Mesothelial cell of epicardium (in vitro differentiated cells): ENCODE data around the gene TBC1D10B. TPM values are rescaled to one million over a fixed set of nuclear protein-coding genes. Genes with fewer than 3 reads are reported as not detected.
A peak's percentile ranks its signal among the peaks of the same experiment; 100 is the strongest.
"Not testable (repeated sequence)": the region's sequence is repeated elsewhere in the genome, so short reads cannot be mapped to it uniquely, and the experiment has no call there.

Source experiments
- DNase-seq, 2 experiments: peaks; one replicate each; pipeline ENCODE4 v3.0.0; 2021; ENCODE audit warnings: low spot score in 2 of 2; ENCODE audit not compliant: unreplicated experiment in 2 of 2
- H3K27ac Mint-ChIP-seq: 2 replicates; pipeline ENCODE4 v1.8.0; 2021; ENCODE audit warnings: mixed read lengths
- H3K27me3 Mint-ChIP-seq: 2 replicates; pipeline ENCODE4 v1.8.0; 2021; ENCODE audit warnings: low read depth, mixed read lengths
- H3K36me3 Mint-ChIP-seq: 2 replicates; pipeline ENCODE4 v1.8.0; 2021; ENCODE audit warnings: mixed read lengths
- H3K4me1 Mint-ChIP-seq: 2 replicates; pipeline ENCODE4 v1.8.0; 2021; ENCODE audit warnings: mixed read lengths
- H3K4me3 Mint-ChIP-seq: 2 replicates; pipeline ENCODE4 v1.8.0; 2021; ENCODE audit warnings: mild to moderate bottlenecking, moderate library complexity, mixed read lengths
- H3K9me3 Mint-ChIP-seq: 2 replicates; pipeline ENCODE4 v1.8.0; 2021; ENCODE audit warnings: mixed read lengths
- total RNA-seq: library from RNA; stranded (reverse); gene quantifications from 3 replicates; pipeline ENCODE4 v1.2.1, GENCODE V29; 2021
- TF ChIP-seq, protein P1 (sequence below): fragments of 200-600 bp; sonication (generic); IDR thresholded peaks from one replicate; pipeline ENCODE4 v1.5.0; 2021; ENCODE audit warnings: antibody characterized with exemption; ENCODE audit not compliant: unreplicated experiment

The TBC1D10B gene
- total RNA-seq, 1 donor from 2014 or later: 64.1 TPM

DNA sequence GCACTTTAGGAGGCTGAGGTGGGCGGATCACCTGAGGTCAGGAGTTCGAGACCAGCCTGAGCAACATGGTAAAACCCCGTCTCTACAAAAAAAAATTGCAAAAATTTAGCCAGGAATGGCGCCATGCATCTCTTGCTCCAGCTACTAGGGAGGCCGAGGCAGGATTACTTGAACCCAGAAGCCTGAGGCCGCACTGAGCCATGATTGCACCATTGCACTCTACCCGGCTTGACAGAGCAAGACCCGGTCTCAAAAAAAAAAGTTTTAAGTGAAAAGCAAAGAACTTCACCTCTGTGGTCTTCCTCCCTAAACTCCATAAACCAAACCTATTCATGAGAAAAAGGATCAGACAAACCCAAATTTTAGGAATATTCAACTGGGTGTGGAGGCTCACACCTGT lies 22.2 kb downstream of the TBC1D10B start:
- H3K4me3 Mint-ChIP-seq: no peak overlapping the region
- TF ChIP-seq, protein P1, sequence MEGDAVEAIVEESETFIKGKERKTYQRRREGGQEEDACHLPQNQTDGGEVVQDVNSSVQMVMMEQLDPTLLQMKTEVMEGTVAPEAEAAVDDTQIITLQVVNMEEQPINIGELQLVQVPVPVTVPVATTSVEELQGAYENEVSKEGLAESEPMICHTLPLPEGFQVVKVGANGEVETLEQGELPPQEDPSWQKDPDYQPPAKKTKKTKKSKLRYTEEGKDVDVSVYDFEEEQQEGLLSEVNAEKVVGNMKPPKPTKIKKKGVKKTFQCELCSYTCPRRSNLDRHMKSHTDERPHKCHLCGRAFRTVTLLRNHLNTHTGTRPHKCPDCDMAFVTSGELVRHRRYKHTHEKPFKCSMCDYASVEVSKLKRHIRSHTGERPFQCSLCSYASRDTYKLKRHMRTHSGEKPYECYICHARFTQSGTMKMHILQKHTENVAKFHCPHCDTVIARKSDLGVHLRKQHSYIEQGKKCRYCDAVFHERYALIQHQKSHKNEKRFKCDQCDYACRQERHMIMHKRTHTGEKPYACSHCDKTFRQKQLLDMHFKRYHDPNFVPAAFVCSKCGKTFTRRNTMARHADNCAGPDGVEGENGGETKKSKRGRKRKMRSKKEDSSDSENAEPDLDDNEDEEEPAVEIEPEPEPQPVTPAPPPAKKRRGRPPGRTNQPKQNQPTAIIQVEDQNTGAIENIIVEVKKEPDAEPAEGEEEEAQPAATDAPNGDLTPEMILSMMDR: no peak
- peaks cover 6% of the 10 kb centered on the region for H3K36me3 Mint-ChIP-seq
- H3K27ac Mint-ChIP-seq: no peak overlapping the region
- no peaks in the 10 kb centered on the region for H3K27me3 Mint-ChIP-seq
- no peaks in the 10 kb centered on the region for H3K9me3 Mint-ChIP-seq
- no peak for DNase-seq
- no peaks in the 10 kb centered on the region for H3K4me1 Mint-ChIP-seq

DNA sequence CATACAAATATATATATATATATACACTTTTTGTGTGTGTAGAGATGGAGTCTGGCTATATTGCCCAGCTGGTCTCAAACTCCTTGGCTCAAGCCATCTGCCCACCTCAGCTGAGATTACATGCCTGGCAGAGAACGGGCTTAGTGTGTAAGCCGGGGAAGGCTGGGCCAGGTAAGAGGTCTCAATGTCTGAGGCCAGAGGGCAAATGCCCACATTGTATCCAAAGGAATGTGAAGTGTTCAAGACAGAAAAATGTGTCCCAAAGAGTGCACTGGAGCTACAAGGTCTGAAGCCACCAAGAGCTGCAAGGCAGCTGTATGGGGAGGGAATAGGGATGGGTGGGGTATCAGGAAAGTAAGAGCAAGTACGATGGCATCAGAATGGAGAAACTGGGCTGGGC lies 24.0 kb downstream of the TBC1D10B start:
- no peak for DNase-seq
- TF ChIP-seq, protein P1: no peak
- Mint-ChIP-seq H3K27me3 (no peaks in the 10 kb centered on the region), H3K4me1 (no peaks in the 10 kb centered on the region), H3K36me3 (peaks cover 4% of the 10 kb centered on the region), H3K4me3 (no peak overlapping the region), H3K9me3 (no peaks in the 10 kb centered on the region), H3K27ac (no peak overlapping the region)

DNA sequence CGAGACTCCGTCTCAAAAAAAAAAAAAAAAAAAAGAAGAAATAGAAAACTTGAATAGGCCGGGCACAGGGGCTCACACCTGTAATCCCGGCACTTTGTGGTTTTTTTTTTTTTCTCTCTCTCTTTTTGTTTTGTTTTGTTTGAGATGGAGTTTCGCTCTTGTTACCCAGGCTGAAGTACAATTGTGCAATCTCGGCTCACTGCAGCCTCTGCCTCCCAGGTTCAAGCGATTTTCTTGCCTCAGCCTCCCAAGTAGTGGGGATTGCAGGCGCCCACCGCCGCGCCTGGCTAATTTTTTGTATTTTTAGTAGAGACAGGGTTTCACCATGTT lies 26.8 kb downstream of the TBC1D10B start:
- not testable (repeated sequence) for DNase-seq, H3K36me3 Mint-ChIP-seq, H3K9me3 Mint-ChIP-seq, H3K4me1 Mint-ChIP-seq, H3K4me3 Mint-ChIP-seq, H3K27me3 Mint-ChIP-seq, H3K27ac Mint-ChIP-seq

DNA sequence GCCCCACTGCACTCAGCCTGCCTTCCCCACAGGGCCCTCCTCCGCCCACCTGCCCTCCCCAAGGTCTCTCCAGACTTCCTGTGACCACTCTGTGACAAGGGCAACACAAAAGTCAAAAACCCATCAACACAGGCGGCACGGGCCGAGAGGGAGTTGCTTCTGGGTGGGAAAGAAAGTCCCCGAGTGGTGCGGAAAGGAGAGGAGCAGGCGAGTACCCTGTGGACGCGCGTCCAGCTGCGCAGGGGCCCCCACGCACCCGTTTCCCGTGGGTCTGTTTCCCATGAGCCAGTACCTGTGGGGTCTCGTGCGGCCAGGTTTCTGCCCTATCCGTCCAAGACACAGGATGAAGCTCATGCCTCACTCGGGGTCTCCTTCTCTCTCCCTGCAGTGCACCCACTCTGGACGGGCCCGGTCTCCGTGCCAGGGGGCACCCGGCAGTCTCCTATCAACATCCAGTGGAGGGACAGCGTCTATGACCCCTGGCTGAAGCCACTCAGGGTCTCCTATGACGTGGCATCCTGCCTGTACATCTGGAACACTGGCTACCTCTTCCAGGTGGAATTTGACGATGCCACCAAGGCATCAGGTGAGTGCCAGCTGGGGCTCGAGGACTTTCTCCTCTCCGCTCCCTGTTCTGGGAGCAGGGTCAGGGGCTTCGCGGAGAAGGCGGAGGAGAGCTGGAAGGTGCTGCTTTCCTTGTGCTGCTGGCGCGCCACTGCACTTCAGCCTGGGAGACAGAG lies 27.4 kb downstream of the TBC1D10B start:
- no peaks in the 10 kb centered on the region for H3K27me3 Mint-ChIP-seq
- H3K9me3 Mint-ChIP-seq: no peaks in the 10 kb centered on the region
- H3K27ac Mint-ChIP-seq: no peak overlapping the region
- TF ChIP-seq, protein P1: no peak
- peak in 1 of 2 experiments; percentile 36 for DNase-seq
- H3K4me1 Mint-ChIP-seq: no peaks in the 10 kb centered on the region
- H3K36me3 Mint-ChIP-seq: no peaks in the 10 kb centered on the region
- no peak overlapping the region for H3K4me3 Mint-ChIP-seq

DNA sequence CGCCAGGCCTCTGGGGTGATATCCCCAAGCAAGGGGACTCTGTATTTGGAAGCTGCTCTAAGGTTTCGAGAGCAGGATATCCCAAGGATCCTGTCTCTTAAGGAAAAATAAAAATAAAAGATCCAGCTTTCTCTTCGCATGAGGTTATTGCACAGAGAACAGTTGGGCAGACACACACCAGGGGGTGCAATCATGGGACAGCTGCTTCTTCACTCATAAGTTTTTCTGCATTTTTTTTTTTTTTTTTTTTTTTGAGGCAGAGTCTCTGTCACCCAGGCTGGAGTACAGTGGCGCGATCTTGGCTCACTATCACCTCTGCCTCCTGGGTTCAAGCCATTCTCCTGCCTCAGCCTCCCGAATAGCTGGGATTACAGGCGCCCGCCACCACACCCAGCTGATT lies 28.3 kb downstream of the TBC1D10B start:
- H3K4me1 Mint-ChIP-seq, H3K27me3 Mint-ChIP-seq, H3K4me3 Mint-ChIP-seq, H3K9me3 Mint-ChIP-seq, DNase-seq, H3K36me3 Mint-ChIP-seq, H3K27ac Mint-ChIP-seq: not testable (repeated sequence)

DNA sequence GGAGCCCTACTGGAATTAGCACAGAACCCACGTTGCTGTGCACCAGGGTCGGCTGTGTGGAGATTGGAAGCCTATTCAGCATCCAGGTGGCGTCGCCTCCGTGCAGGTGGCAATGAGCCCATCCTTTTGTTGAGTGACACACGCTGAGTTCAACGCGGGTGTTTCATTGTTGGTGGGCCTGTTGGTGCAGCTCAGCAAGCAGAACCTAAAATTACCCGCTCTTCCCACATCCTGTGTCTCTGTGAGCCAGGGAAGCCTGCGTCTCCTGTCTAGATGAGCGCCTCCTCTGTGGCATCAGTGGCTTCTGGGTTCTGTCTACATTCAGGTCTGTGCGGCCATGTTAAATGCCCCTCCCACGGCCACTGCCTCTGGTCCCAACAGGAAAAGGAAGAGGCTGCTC lies 29.7 kb downstream of the TBC1D10B start:
- Mint-ChIP-seq H3K9me3 (no peaks in the 10 kb centered on the region), H3K36me3 (no peaks in the 10 kb centered on the region), H3K27ac (no peak overlapping the region), H3K27me3 (no peaks in the 10 kb centered on the region), H3K4me3 (no peak overlapping the region), H3K4me1 (no peaks in the 10 kb centered on the region)
- TF ChIP-seq, protein P1: no peak
- no peak for DNase-seq

DNA sequence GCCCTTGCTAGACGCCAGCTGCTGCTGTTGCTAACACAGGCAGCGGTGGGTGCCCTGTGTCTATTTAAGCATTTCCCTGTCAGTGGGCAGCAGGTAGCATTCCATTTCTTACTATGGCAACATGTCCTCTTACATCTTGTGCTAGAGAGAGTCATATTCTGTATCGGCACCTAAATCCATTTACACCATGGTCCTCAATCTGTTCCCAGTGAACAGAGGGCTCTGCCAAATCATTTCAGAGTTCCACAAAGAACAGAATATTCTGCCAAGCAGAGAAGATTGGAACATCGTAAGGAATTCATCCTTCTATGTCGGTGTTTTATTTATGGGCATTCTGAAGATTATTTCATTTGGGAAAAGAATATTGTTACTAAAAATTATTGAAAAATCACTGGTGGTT lies 31.6 kb downstream of the TBC1D10B start:
- H3K27ac Mint-ChIP-seq, H3K4me3 Mint-ChIP-seq, H3K27me3 Mint-ChIP-seq, H3K36me3 Mint-ChIP-seq, H3K4me1 Mint-ChIP-seq, H3K9me3 Mint-ChIP-seq, DNase-seq: not testable (repeated sequence)

DNA sequence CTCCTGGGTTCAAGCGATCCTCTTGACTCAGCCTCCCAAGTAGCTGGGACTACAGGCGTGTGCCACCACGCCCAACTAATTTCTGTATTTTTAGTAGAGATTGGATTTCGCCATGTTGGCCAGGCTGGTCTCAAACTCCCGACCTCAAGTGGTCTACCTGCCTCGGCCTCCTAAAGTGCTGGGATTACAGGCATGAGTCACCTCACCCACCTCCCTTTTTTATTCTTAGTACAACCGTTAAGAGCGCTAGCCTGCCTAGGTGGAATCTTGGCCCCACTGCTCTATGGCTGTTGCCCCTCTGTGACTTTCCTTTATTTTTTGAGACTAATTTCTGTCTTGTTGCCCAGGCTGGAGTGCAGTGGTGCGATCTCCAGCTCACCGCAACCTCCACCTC lies 32.3 kb downstream of the TBC1D10B start:
- H3K27ac Mint-ChIP-seq, H3K4me1 Mint-ChIP-seq: not testable (repeated sequence)

More for the DNA sequence above, 32.3 kb downstream of the TBC1D10B start:
- not testable (repeated sequence) for H3K27me3 Mint-ChIP-seq, H3K9me3 Mint-ChIP-seq, DNase-seq, H3K4me3 Mint-ChIP-seq, H3K36me3 Mint-ChIP-seq
